ENCODE data around the gene FBXL4.

FBXL4 gene

GRCh38 chr6:98894810-98895209 lies 52.9 kb downstream of the FBXL4 start:
- FAIRE-seq (no peak), DNase-seq (ENCODE audit: insufficient read length, low spot score) (no peak)

GRCh38 chr6:98887650-98888049 lies 60.1 kb downstream of the FBXL4 start:
- no peak for FAIRE-seq

GRCh38 chr6:98885330-98885729 lies 62.4 kb downstream of the FBXL4 start:
- FAIRE-seq = no peak

More at GRCh38 chr6:98887650-98888049, 60.1 kb downstream of the FBXL4 start:
- DNase-seq (ENCODE audit: insufficient read length, low spot score) = no peak

GRCh38 chr6:98880486-98880885 lies 67.3 kb downstream of the FBXL4 start:
- DNase-seq (ENCODE audit: insufficient read length, low spot score) (no peak), FAIRE-seq (no peak)

More at GRCh38 chr6:98885330-98885729, 62.4 kb downstream of the FBXL4 start:
- no peak for DNase-seq (ENCODE audit: insufficient read length, low spot score)

GRCh38 chr6:98877250-98877649 lies 70.5 kb downstream of the FBXL4 start:
- DNase-seq (ENCODE audit: insufficient read length, low spot score) = no peak
- FAIRE-seq = no peak

- FAIRE-seq (no peak), DNase-seq (ENCODE audit: insufficient read length, low spot score) (no peak)
Measured at GRCh38 chr6:98875375-98875774, 72.4 kb downstream of the FBXL4 start.

- FAIRE-seq (no peak), DNase-seq (ENCODE audit: insufficient read length, low spot score) (no peak)
Measured at GRCh38 chr6:98871821-98872220, 75.9 kb downstream of the FBXL4 start.

GRCh38 chr6:98871057-98871456 lies 76.7 kb downstream of the FBXL4 start:
- DNase-seq (ENCODE audit: insufficient read length, low spot score) (no peak), FAIRE-seq (no peak)

GRCh38 chr6:98864497-98864896 lies 83.2 kb downstream of the FBXL4 start:
- FAIRE-seq (no peak), DNase-seq (ENCODE audit: insufficient read length, low spot score) (no peak)

GRCh38 chr6:98848539-98849242 lies 99.1 kb downstream of the FBXL4 start:
- FAIRE-seq = no peak
- no peak for DNase-seq (ENCODE audit: insufficient read length, low spot score)

GRCh38 chr6:98847779-98848538 lies 99.8 kb downstream of the FBXL4 start:
- FAIRE-seq (no peak), DNase-seq (ENCODE audit: insufficient read length, low spot score) (no peak)

- DNase-seq (ENCODE audit: insufficient read length, low spot score) (no peak), FAIRE-seq (no peak)
Measured at GRCh38 chr6:98847416-98847778, 100.3 kb downstream of the FBXL4 start.

GRCh38 chr6:98846021-98846380 lies 101.7 kb downstream of the FBXL4 start:
- FAIRE-seq (no peak), DNase-seq (ENCODE audit: insufficient read length, low spot score) (no peak)

GRCh38 chr6:98845211-98846020 lies 102.3 kb downstream of the FBXL4 start:
- FAIRE-seq = peak; percentile 55
- DNase-seq (ENCODE audit: insufficient read length, low spot score) = peak; percentile 77

GRCh38 chr6:98844244-98845210 lies 103.2 kb downstream of the FBXL4 start:
- FAIRE-seq (no peak), DNase-seq (ENCODE audit: insufficient read length, low spot score) (no peak)

GRCh38 chr6:98843271-98844243 lies 104.2 kb downstream of the FBXL4 start:
- DNase-seq (ENCODE audit: insufficient read length, low spot score) = no peak
- FAIRE-seq = no peak

- DNase-seq (ENCODE audit: insufficient read length, low spot score) (no peak), FAIRE-seq (no peak)
Measured at GRCh38 chr6:98842342-98843180, 105.2 kb downstream of the FBXL4 start.

- FAIRE-seq = no peak
Measured at GRCh38 chr6:98841621-98842341, 106.0 kb downstream of the FBXL4 start.

More at GRCh38 chr6:98841621-98842341, 106.0 kb downstream of the FBXL4 start:
- no peak for DNase-seq (ENCODE audit: insufficient read length, low spot score)

Measured in HTR-8/SVneo (cell line).